ENCODE data around the gene RIPK4. TPM values are rescaled to one million over a fixed set of nuclear protein-coding genes. Genes with fewer than 3 reads are reported as not detected.

RIPK4 gene
- total RNA-seq, 1 experiment from 2014 or later: 20.1 TPM

GRCh38 chr21:41737651-41738324 is 29.1 kb downstream of the RIPK4 start (continued):
- TF ChIP-seq ERG (CRISPR knock-in tag; IDR thresholded peaks at IDR 0.05) (no peak), HMGA2 (CRISPR knock-in tag; IDR thresholded peaks at IDR 0.05) (no peak), TEAD1 (CRISPR knock-in tag; IDR thresholded peaks at IDR 0.05) (no peak), RELA (CRISPR knock-in tag; IDR thresholded peaks at IDR 0.05; ENCODE audit: borderline replicate concordance) (no peak), ZNF219 (CRISPR knock-in tag; IDR thresholded peaks at IDR 0.05; ENCODE audit: borderline replicate concordance) (no peak), CBFB (CRISPR knock-in tag; IDR thresholded peaks at IDR 0.05; ENCODE audit: low read depth) (no peak)

GRCh38 chr21:41736423-41736822 is 30.4 kb downstream of the RIPK4 start:
- Mint-ChIP-seq H3K9me3 (peaks cover 56% of the 10 kb centered on the region), H3K36me3 (peaks cover 40% of the 10 kb centered on the region), H3K27me3 (ENCODE audit: low read depth) (peaks cover 7% of the 10 kb centered on the region; the same call in 1 of the 2 replicates), H3K27ac (no peak overlapping the region), H3K4me1 (no peaks in the 10 kb centered on the region), H3K4me3 (no peak overlapping the region)
- ATAC-seq: no peak
- CTCF ChIA-PET: no interaction called here
- POLR2A ChIA-PET: no interaction called here
- no peak for DNase-seq (ENCODE audit: low spot score)
- TF ChIP-seq NR2C2 (CRISPR knock-in tag; IDR thresholded peaks at IDR 0.05) (no peak), ZSCAN18 (CRISPR knock-in tag; IDR thresholded peaks at IDR 0.05) (no peak), NR1H2 (CRISPR knock-in tag; IDR thresholded peaks at IDR 0.05) (no peak), NR3C1 (CRISPR knock-in tag; conservative IDR thresholded peaks at IDR 0.05; ENCODE audit: low read depth) (no peak), USF2 (CRISPR knock-in tag; IDR thresholded peaks at IDR 0.05) (no peak), SP1 (CRISPR knock-in tag; conservative IDR thresholded peaks at IDR 0.05) (no peak), GRHL2 (CRISPR knock-in tag; IDR thresholded peaks at IDR 0.05; ENCODE audit: insufficient replicate concordance, severe bottlenecking) (no peak), CREB1 (CRISPR knock-in tag; IDR thresholded peaks at IDR 0.05) (no peak), PRRX2 (CRISPR knock-in tag; IDR thresholded peaks at IDR 0.05) (no peak), AFF4 (CRISPR knock-in tag; IDR thresholded peaks at IDR 0.05; ENCODE audit: borderline replicate concordance) (no peak), AR (CRISPR knock-in tag; IDR thresholded peaks at IDR 0.05) (no peak), ELF4 (CRISPR knock-in tag; IDR thresholded peaks at IDR 0.05; ENCODE audit: low read depth) (no peak), TP53 (CRISPR knock-in tag; IDR thresholded peaks at IDR 0.05) (no peak), ZNF425 (CRISPR knock-in tag; conservative IDR thresholded peaks at IDR 0.05) (no peak), CBFB (CRISPR knock-in tag; IDR thresholded peaks at IDR 0.05; ENCODE audit: low read depth) (no peak), E2F4 (CRISPR knock-in tag; IDR thresholded peaks at IDR 0.05; ENCODE audit: borderline replicate concordance, low read depth) (no peak)
